Stimulated activated memory B cell treated with anti-CD40 and anti-IgM and Interleukin-4, amounts not matched to agents 10 μg/mL and 1 μg/mL and 100 μg/mL, for 72 hours (primary cell): Measurements from ENCODE around the gene PDE4B.

Experiments used
- ATAC-seq: fragments of 150-1000 bp; cut with Tn5 transposase; 2 replicates; pipeline ENCODE4 v1.10.0; 2021
- H3K27ac Mint-ChIP-seq: one replicate; pipeline ENCODE4 v1.8.0; 2022; ENCODE audit warnings: mild to moderate bottlenecking, mixed read lengths
- H3K27me3 Mint-ChIP-seq: one replicate; pipeline ENCODE4 v1.8.0; 2022; ENCODE audit warnings: mixed read lengths
- H3K36me3 Mint-ChIP-seq: one replicate; pipeline ENCODE4 v1.8.0; 2022; ENCODE audit warnings: mixed read lengths
- H3K4me1 Mint-ChIP-seq: one replicate; pipeline ENCODE4 v1.8.0; 2022; ENCODE audit warnings: mixed read lengths
- H3K4me3 Mint-ChIP-seq: one replicate; pipeline ENCODE4 v1.8.0; 2022; ENCODE audit warnings: mild to moderate bottlenecking, moderate library complexity, mixed read lengths
- H3K9me3 Mint-ChIP-seq: one replicate; pipeline ENCODE4 v1.8.0; 2022; ENCODE audit warnings: mixed read lengths

PDE4B gene

GRCh38 chr1:65946376-65946775 is 153.7 kb downstream of the PDE4B start:
- Mint-ChIP-seq H3K9me3 (no peaks in the 10 kb centered on the region), H3K27me3 (peaks cover 1% of the 10 kb centered on the region), H3K36me3 (no peaks in the 10 kb centered on the region), H3K27ac (no peak overlapping the region), H3K4me1 (no peaks in the 10 kb centered on the region), H3K4me3 (no peak overlapping the region)
- no peak for ATAC-seq

- H3K4me1 Mint-ChIP-seq = no peaks in the 10 kb centered on the region
- H3K36me3 Mint-ChIP-seq = no peaks in the 10 kb centered on the region
- H3K4me3 Mint-ChIP-seq = no peak overlapping the region
- no peak for ATAC-seq
- peaks cover 7% of the 10 kb centered on the region for H3K27me3 Mint-ChIP-seq
- H3K27ac Mint-ChIP-seq = no peak overlapping the region
- no peaks in the 10 kb centered on the region for H3K9me3 Mint-ChIP-seq
Measured at GRCh38 chr1:65946960-65947359, 154.3 kb downstream of the PDE4B start.

GRCh38 chr1:65948609-65949229 is 156.0 kb downstream of the PDE4B start:
- H3K36me3 Mint-ChIP-seq = no peaks in the 10 kb centered on the region
- no peak for ATAC-seq
- H3K4me1 Mint-ChIP-seq = no peaks in the 10 kb centered on the region
- H3K4me3 Mint-ChIP-seq = no peak overlapping the region
- H3K9me3 Mint-ChIP-seq = no peaks in the 10 kb centered on the region
- H3K27ac Mint-ChIP-seq = no peak overlapping the region
- H3K27me3 Mint-ChIP-seq = peaks cover 8% of the 10 kb centered on the region

GRCh38 chr1:65949230-65949626 is 156.5 kb downstream of the PDE4B start:
- H3K9me3 Mint-ChIP-seq = no peaks in the 10 kb centered on the region
- ATAC-seq = no peak
- H3K27ac Mint-ChIP-seq = no peak overlapping the region
- H3K4me1 Mint-ChIP-seq = no peaks in the 10 kb centered on the region
- H3K27me3 Mint-ChIP-seq = peaks cover 8% of the 10 kb centered on the region
- no peaks in the 10 kb centered on the region for H3K36me3 Mint-ChIP-seq
- H3K4me3 Mint-ChIP-seq = no peak overlapping the region

- no peaks in the 10 kb centered on the region for H3K4me1 Mint-ChIP-seq
- no peak overlapping the region for H3K4me3 Mint-ChIP-seq
- no peaks in the 10 kb centered on the region for H3K9me3 Mint-ChIP-seq
- H3K27me3 Mint-ChIP-seq = peaks cover 8% of the 10 kb centered on the region
- ATAC-seq = no peak
- H3K27ac Mint-ChIP-seq = no peak overlapping the region
- no peaks in the 10 kb centered on the region for H3K36me3 Mint-ChIP-seq
Measured at GRCh38 chr1:65949933-65950332, 157.2 kb downstream of the PDE4B start.

GRCh38 chr1:65952696-65953095 is 160.0 kb downstream of the PDE4B start:
- H3K36me3 Mint-ChIP-seq = no peaks in the 10 kb centered on the region
- no peak overlapping the region for H3K27ac Mint-ChIP-seq
- ATAC-seq = no peak
- H3K4me1 Mint-ChIP-seq = no peaks in the 10 kb centered on the region
- peaks cover 8% of the 10 kb centered on the region for H3K27me3 Mint-ChIP-seq
- H3K4me3 Mint-ChIP-seq = no peak overlapping the region
- no peaks in the 10 kb centered on the region for H3K9me3 Mint-ChIP-seq

- H3K4me1 Mint-ChIP-seq = no peaks in the 10 kb centered on the region
- no peaks in the 10 kb centered on the region for H3K36me3 Mint-ChIP-seq
- H3K27me3 Mint-ChIP-seq = peaks cover 8% of the 10 kb centered on the region
- no peak overlapping the region for H3K27ac Mint-ChIP-seq
- no peak for ATAC-seq
- no peaks in the 10 kb centered on the region for H3K9me3 Mint-ChIP-seq
- H3K4me3 Mint-ChIP-seq = no peak overlapping the region
Measured at GRCh38 chr1:65953170-65953569, 160.5 kb downstream of the PDE4B start.

- Mint-ChIP-seq H3K4me3 (no peak overlapping the region), H3K4me1 (no peaks in the 10 kb centered on the region), H3K9me3 (no peaks in the 10 kb centered on the region), H3K36me3 (no peaks in the 10 kb centered on the region), H3K27me3 (peaks cover 8% of the 10 kb centered on the region), H3K27ac (no peak overlapping the region)
- ATAC-seq = no peak
Measured at GRCh38 chr1:65955071-65955470, 162.4 kb downstream of the PDE4B start.

GRCh38 chr1:65955503-65955902 is 162.8 kb downstream of the PDE4B start:
- Mint-ChIP-seq H3K4me3 (no peak overlapping the region), H3K4me1 (no peaks in the 10 kb centered on the region), H3K9me3 (no peaks in the 10 kb centered on the region), H3K27ac (no peak overlapping the region), H3K36me3 (no peaks in the 10 kb centered on the region), H3K27me3 (peaks cover 8% of the 10 kb centered on the region)
- ATAC-seq = no peak

- Mint-ChIP-seq H3K4me1 (no peaks in the 10 kb centered on the region), H3K27ac (no peak overlapping the region), H3K4me3 (no peak overlapping the region), H3K36me3 (no peaks in the 10 kb centered on the region), H3K9me3 (no peaks in the 10 kb centered on the region), H3K27me3 (no peaks in the 10 kb centered on the region)
- ATAC-seq = peak; percentile 39
Measured at GRCh38 chr1:65958561-65959350, 166.1 kb downstream of the PDE4B start.

GRCh38 chr1:65959896-65960567 is 167.3 kb downstream of the PDE4B start:
- ATAC-seq = no peak
- Mint-ChIP-seq H3K27ac (no peak overlapping the region), H3K36me3 (no peaks in the 10 kb centered on the region), H3K4me3 (no peak overlapping the region), H3K4me1 (no peaks in the 10 kb centered on the region), H3K27me3 (no peaks in the 10 kb centered on the region), H3K9me3 (no peaks in the 10 kb centered on the region)

GRCh38 chr1:65963156-65963888 is 170.6 kb downstream of the PDE4B start:
- H3K9me3 Mint-ChIP-seq = peaks cover 3% of the 10 kb centered on the region
- no peak for ATAC-seq
- no peak overlapping the region for H3K4me3 Mint-ChIP-seq
- no peaks in the 10 kb centered on the region for H3K4me1 Mint-ChIP-seq
- no peaks in the 10 kb centered on the region for H3K36me3 Mint-ChIP-seq
- H3K27ac Mint-ChIP-seq = no peak overlapping the region
- peaks cover 20% of the 10 kb centered on the region for H3K27me3 Mint-ChIP-seq

- peaks cover 20% of the 10 kb centered on the region for H3K27me3 Mint-ChIP-seq
- ATAC-seq = no peak
- no peak overlapping the region for H3K27ac Mint-ChIP-seq
- H3K4me1 Mint-ChIP-seq = no peaks in the 10 kb centered on the region
- H3K36me3 Mint-ChIP-seq = no peaks in the 10 kb centered on the region
- H3K4me3 Mint-ChIP-seq = no peak overlapping the region
- peaks cover 3% of the 10 kb centered on the region for H3K9me3 Mint-ChIP-seq
Measured at GRCh38 chr1:65964123-65964522, 171.4 kb downstream of the PDE4B start.

GRCh38 chr1:65965112-65965996 is 172.7 kb downstream of the PDE4B start:
- no peaks in the 10 kb centered on the region for H3K36me3 Mint-ChIP-seq
- ATAC-seq = no peak
- peaks cover 23% of the 10 kb centered on the region for H3K27me3 Mint-ChIP-seq

More at GRCh38 chr1:65965112-65965996, 172.7 kb downstream of the PDE4B start:
- no peaks in the 10 kb centered on the region for H3K4me1 Mint-ChIP-seq
- peaks cover 3% of the 10 kb centered on the region for H3K9me3 Mint-ChIP-seq
- no peak overlapping the region for H3K4me3 Mint-ChIP-seq
- H3K27ac Mint-ChIP-seq = no peak overlapping the region
